ENCODE results near the gene BPTF. TPM values are rescaled to one million over a fixed set of nuclear protein-coding genes. Genes with fewer than 3 reads are reported as not detected.
"Not testable (repeated sequence)": the region's sequence is repeated elsewhere in the genome, so short reads cannot be mapped to it uniquely, and the experiment has no call there.

BPTF gene
- total RNA-seq, 4 donors from 2014 or later, result 56.9 to 106 (median 72.6) TPM

DNA sequence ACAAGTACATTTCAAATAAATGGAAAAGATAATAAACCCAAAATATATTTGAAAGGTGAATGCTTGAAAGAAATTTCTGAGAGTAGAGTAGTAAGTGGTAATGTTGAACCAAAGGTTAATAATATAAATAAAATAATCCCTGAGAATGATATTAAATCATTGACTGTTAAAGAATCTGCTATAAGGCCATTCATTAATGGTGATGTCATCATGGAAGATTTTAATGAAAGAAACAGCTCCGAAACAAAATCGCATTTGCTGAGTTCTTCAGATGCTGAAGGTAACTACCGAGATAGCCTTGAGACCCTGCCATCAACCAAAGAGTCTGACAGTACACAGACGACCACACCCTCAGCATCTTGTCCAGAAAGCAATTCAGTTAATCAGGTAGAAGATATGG, 86.8 kb downstream of the BPTF start:
- ATAC-seq (ENCODE audit: low FRiP score) (no peak), DNase-seq (ENCODE audit: low spot score) (no peak)
- TF ChIP-seq, protein P1, sequence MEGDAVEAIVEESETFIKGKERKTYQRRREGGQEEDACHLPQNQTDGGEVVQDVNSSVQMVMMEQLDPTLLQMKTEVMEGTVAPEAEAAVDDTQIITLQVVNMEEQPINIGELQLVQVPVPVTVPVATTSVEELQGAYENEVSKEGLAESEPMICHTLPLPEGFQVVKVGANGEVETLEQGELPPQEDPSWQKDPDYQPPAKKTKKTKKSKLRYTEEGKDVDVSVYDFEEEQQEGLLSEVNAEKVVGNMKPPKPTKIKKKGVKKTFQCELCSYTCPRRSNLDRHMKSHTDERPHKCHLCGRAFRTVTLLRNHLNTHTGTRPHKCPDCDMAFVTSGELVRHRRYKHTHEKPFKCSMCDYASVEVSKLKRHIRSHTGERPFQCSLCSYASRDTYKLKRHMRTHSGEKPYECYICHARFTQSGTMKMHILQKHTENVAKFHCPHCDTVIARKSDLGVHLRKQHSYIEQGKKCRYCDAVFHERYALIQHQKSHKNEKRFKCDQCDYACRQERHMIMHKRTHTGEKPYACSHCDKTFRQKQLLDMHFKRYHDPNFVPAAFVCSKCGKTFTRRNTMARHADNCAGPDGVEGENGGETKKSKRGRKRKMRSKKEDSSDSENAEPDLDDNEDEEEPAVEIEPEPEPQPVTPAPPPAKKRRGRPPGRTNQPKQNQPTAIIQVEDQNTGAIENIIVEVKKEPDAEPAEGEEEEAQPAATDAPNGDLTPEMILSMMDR (IDR thresholded peaks at IDR 0.05), result no peak

DNA sequence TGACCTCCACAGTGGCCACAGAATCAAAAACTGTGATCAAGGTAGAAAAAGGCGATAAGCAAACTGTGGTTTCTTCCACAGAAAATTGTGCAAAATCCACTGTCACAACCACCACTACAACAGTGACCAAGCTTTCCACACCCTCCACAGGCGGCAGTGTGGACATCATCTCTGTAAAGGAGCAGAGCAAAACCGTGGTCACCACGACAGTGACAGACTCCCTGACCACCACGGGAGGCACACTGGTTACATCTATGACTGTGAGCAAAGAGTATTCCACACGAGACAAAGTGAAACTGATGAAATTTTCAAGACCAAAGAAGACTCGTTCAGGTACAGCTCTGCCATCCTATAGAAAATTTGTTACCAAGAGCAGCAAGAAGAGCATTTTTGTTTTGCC, 87.4 kb downstream of the BPTF start:
- no peak for DNase-seq (ENCODE audit: low spot score)
- TF ChIP-seq, protein P1 (IDR thresholded peaks at IDR 0.05), result no peak
- ATAC-seq (ENCODE audit: low FRiP score), result no peak

GRCh38 chr17:67920212-67920611, 94.9 kb downstream of the BPTF start:
- ATAC-seq (ENCODE audit: low FRiP score) (no peak), DNase-seq (ENCODE audit: low spot score) (no peak)
- TF ChIP-seq, protein P1 (IDR thresholded peaks at IDR 0.05), result no peak

DNA sequence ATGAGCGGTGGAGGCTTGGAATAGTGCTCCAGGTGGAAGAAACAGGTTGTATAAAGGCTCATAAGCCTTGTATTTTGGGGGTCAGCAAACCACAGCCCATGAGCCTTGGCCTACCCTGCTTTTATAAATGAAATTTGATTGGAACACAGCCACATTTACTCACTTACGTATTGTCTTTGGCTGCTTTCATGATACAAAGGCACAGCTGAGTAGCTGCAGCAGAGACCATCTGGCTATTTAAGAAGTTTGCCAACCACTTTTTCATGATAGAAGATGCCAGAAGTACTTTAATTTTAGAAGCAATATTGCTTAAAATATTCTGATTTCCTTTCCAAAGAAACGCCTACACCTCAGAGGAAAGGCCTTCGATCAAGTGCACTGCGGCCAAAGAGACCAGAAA, 97.2 kb downstream of the BPTF start:
- ATAC-seq (ENCODE audit: low FRiP score), result no peak
- DNase-seq (ENCODE audit: low spot score), result no peak

GRCh38 chr17:67928842-67929241, 103.5 kb downstream of the BPTF start:
- DNase-seq (ENCODE audit: low spot score), result not testable (repeated sequence)

More for the DNA sequence above, 97.2 kb downstream of the BPTF start:
- TF ChIP-seq, protein P1 (IDR thresholded peaks at IDR 0.05), result no peak

DNA sequence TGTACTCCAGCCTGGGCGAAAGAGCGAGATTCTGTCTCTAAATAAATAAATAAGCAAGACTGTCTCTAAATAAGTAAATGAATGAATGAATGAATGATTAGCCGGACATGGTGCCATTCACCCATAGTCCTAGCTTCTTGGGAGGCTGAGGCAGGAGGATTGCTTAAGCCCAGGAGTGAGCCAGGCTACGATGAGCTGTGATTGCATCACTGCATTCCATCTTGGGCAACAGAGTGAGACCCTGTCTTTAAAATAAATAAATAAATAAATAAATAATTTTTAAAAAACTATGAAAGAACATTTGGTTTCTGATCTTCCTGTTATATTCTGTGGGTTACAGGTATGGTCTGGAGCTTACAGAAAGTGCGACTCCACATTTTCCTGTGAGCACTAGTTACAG, 105.9 kb downstream of the BPTF start:
- ATAC-seq (ENCODE audit: low FRiP score), result no peak
- TF ChIP-seq, protein P1 (IDR thresholded peaks at IDR 0.05), result no peak
- no peak for DNase-seq (ENCODE audit: low spot score)

More at GRCh38 chr17:67928842-67929241, 103.5 kb downstream of the BPTF start:
- ATAC-seq (ENCODE audit: low FRiP score), result not testable (repeated sequence)

DNA sequence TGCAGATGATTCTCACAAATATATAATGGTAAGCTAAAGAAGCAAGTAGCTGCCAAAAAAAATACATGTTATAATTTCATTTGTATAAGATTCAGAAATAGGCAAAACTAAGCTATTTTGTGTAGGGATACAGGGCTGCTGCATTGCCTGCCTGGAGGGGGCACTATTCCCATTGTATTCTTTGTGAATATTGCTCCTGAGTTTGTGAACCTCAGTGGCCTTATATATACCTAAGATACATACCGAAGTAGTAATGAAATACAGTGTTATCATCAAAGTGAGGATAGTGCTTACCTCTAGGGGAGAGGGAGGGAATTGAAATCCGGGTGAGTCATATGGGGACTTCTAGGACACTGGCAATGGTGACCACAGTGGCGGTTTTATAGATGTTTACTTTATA, 117.5 kb downstream of the BPTF start:
- ATAC-seq (ENCODE audit: low FRiP score) (no peak), DNase-seq (ENCODE audit: low spot score) (no peak)
- TF ChIP-seq, protein P1 (IDR thresholded peaks at IDR 0.05), result no peak

- DNase-seq (ENCODE audit: low spot score), result no peak
- TF ChIP-seq, protein P1 (IDR thresholded peaks at IDR 0.05), result no peak
- no peak for ATAC-seq (ENCODE audit: low FRiP score)
These were observed 118.7 kb downstream of the BPTF start for GRCh38 chr17:67944035-67944434.
